ENCODE measurements around the gene ALOX15.

ALOX15 gene

DNA sequence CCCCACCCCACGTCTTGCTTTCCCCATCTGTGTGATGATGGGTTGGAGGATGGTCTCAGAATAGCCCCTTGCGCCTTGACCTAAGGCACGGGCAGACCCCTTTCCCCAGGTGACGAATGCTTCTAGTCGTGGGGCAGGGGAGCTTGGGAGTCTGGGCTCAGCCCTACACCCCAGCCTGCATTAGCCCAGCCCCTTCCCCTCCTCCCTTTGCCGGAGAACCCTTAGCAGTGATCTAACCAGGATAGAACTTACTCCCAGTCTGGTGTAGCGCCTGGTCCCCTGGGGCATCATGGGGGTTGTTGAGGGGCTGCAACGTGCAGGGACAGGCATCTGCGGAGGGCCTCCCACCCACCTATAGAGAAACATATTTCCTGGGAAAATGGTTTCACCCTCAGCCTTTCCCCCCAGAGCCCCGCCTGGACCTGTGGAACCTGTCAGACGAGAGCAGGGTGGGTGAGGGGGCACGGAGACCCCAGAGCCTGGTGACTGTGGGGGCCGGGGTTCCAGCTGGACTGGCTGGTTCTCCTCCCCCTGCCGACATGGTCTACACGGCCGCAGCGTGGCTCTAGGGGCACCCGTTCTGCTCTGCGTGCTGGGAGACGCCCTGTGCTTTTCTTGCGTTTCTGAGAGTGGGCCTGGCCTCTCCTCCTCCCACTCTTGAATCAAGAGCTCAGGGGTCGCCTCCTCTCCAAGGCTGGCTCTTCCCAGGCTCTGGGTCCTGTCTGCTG, 52.4 kb downstream of the ALOX15 start:
- no peak overlapping the region for H3K4me3 ChIP-seq (ENCODE audit: low read depth, low read length)
- H3K4me1 ChIP-seq (ENCODE audit: control insufficient read depth, insufficient read depth, low read length), result no peaks in the 10 kb centered on the region
- peaks cover 11% of the 10 kb centered on the region for H3K27me3 ChIP-seq (ENCODE audit: control insufficient read depth, insufficient read depth, low read length)
- no peaks in the 10 kb centered on the region for H3K9me3 ChIP-seq (ENCODE audit: control insufficient read depth, insufficient read depth, low read length)
- no peaks in the 10 kb centered on the region for H3K36me3 ChIP-seq (ENCODE audit: control insufficient read depth, insufficient read depth, low read length)
- no peak overlapping the region for H3K9ac ChIP-seq (ENCODE audit: low read depth, low read length)

DNA sequence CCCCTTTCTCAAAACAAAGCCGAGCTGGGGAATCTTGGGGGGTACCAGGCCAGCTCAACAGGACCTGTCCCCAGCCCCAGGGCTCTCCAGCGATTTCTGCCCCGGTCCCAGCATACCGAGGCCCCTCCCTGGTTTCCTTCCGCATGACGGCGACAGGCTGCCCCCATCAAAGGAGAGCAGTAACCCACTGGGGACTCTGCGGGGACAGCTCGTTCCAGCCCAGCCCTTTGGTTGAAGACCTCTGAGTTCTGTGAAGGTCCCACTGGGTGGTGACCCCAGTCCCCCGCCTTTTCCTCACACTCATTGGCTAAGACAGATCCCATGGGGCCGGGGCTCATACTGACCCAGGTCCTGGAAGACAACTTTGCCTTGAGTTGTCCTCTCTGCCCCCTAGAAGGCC, 53.1 kb downstream of the ALOX15 start:
- H3K9me3 ChIP-seq (ENCODE audit: control insufficient read depth, insufficient read depth, low read length), result no peaks in the 10 kb centered on the region
- H3K4me3 ChIP-seq (ENCODE audit: low read depth, low read length), result no peak overlapping the region
- H3K27me3 ChIP-seq (ENCODE audit: control insufficient read depth, insufficient read depth, low read length), result peaks cover 17% of the 10 kb centered on the region
- no peaks in the 10 kb centered on the region for H3K36me3 ChIP-seq (ENCODE audit: control insufficient read depth, insufficient read depth, low read length)
- H3K9ac ChIP-seq (ENCODE audit: low read depth, low read length), result no peak overlapping the region
- H3K4me1 ChIP-seq (ENCODE audit: control insufficient read depth, insufficient read depth, low read length), result no peaks in the 10 kb centered on the region

DNA sequence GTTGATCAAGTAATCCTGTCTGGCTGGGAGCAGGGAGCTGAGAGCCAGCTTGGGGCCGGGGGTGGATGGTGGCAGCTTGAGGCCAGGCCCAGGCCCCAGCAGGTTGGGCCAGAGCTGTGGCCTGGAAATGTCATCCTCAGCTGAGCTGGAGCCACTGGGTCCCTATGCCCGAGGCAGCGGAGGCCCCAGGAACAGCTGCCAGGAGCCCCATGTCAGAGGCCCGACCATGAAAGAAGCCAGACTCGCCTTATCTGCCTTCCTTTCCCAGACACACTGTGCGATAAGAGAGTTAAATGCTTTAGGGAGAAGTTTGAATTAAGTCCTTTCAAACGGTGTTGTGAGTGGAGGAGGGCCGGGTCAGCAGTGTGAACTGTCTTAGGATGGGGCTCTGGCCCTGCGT, 53.7 kb downstream of the ALOX15 start:
- peaks cover 22% of the 10 kb centered on the region for H3K27me3 ChIP-seq (ENCODE audit: control insufficient read depth, insufficient read depth, low read length)
- H3K4me3 ChIP-seq (ENCODE audit: low read depth, low read length), result no peak overlapping the region
- no peaks in the 10 kb centered on the region for H3K36me3 ChIP-seq (ENCODE audit: control insufficient read depth, insufficient read depth, low read length)
- H3K9ac ChIP-seq (ENCODE audit: low read depth, low read length), result no peak overlapping the region
- H3K4me1 ChIP-seq (ENCODE audit: control insufficient read depth, insufficient read depth, low read length), result no peaks in the 10 kb centered on the region
- no peaks in the 10 kb centered on the region for H3K9me3 ChIP-seq (ENCODE audit: control insufficient read depth, insufficient read depth, low read length)

DNA sequence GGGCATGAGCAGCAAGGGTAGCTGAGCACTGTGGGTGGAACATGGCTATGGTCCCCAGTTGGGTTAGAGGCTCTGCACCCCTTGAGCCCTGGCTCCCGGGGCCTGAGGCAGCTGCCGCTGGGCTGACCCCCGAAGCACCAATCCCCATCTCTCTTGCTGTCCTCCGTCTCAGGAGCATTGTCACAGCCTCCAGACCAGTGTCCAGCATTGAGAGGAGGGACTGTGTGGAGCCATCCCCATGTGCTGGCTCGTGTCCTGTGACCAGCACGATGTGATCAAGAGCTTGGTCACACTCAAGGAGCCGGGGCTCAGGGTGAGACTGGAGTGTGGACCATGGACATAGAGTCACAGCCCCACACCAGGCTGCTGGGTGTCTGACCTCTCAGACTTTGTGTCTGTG, 54.3 kb downstream of the ALOX15 start:
- Histone ChIP-seq H3K36me3 (ENCODE audit: control insufficient read depth, insufficient read depth, low read length) (no peaks in the 10 kb centered on the region), H3K4me3 (ENCODE audit: low read depth, low read length) (no peak overlapping the region), H3K27me3 (ENCODE audit: control insufficient read depth, insufficient read depth, low read length) (peaks cover 27% of the 10 kb centered on the region), H3K9me3 (ENCODE audit: control insufficient read depth, insufficient read depth, low read length) (no peaks in the 10 kb centered on the region), H3K9ac (ENCODE audit: low read depth, low read length) (no peak overlapping the region), H3K4me1 (ENCODE audit: control insufficient read depth, insufficient read depth, low read length) (peaks cover 4% of the 10 kb centered on the region)

DNA sequence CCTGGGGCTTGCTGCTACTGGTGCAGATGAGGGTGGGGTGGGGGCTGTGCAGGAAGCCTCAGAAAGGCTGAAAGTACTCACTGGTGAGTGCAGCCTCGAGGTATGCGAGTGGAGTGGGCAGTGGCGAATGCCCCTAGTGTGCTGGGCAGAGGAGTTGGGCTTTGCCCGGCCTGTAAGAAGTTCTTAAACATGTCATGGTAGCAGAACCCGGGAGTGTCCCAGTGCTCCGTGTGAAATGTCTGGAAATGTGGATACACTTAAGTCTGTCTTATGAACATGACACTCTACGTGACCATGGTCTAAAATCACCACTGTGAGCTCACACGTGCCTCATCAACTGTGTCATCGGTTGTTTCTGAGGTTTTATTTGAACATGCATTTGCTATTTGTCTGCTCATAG, 55.4 kb downstream of the ALOX15 start:
- H3K9me3 ChIP-seq (ENCODE audit: control insufficient read depth, insufficient read depth, low read length), result no peaks in the 10 kb centered on the region
- H3K27me3 ChIP-seq (ENCODE audit: control insufficient read depth, insufficient read depth, low read length), result peaks cover 27% of the 10 kb centered on the region
- peaks cover 4% of the 10 kb centered on the region for H3K4me1 ChIP-seq (ENCODE audit: control insufficient read depth, insufficient read depth, low read length)

DNA sequence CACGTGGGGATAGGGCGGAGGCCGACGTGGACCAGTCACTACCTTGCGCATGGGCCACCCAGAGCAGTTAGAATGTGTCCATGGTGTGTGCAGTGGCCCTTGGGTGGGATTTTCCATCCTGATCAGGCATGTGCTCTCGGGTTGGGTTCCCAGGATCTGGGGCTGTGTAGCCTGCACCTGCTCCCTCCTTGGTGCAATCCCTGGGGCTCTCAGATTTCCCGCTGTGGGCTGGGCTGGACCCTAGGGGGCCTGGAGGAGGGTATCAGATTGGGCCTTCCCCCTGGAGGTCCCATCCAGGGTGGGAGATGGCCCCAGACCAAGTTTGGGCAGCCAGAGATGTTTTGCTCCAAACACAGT, 55.9 kb downstream of the ALOX15 start:
- Histone ChIP-seq H3K4me1 (ENCODE audit: control insufficient read depth, insufficient read depth, low read length) (peaks cover 4% of the 10 kb centered on the region), H3K36me3 (ENCODE audit: control insufficient read depth, insufficient read depth, low read length) (no peaks in the 10 kb centered on the region), H3K9ac (ENCODE audit: low read depth, low read length) (no peak overlapping the region), H3K27me3 (ENCODE audit: control insufficient read depth, insufficient read depth, low read length) (peaks cover 27% of the 10 kb centered on the region), H3K9me3 (ENCODE audit: control insufficient read depth, insufficient read depth, low read length) (no peaks in the 10 kb centered on the region), H3K4me3 (ENCODE audit: low read depth, low read length) (peak overlapping the region; percentile 60)

More for the DNA sequence above, 55.4 kb downstream of the ALOX15 start:
- Histone ChIP-seq H3K4me3 (ENCODE audit: low read depth, low read length) (no peak overlapping the region), H3K9ac (ENCODE audit: low read depth, low read length) (no peak overlapping the region), H3K36me3 (ENCODE audit: control insufficient read depth, insufficient read depth, low read length) (no peaks in the 10 kb centered on the region)

DNA sequence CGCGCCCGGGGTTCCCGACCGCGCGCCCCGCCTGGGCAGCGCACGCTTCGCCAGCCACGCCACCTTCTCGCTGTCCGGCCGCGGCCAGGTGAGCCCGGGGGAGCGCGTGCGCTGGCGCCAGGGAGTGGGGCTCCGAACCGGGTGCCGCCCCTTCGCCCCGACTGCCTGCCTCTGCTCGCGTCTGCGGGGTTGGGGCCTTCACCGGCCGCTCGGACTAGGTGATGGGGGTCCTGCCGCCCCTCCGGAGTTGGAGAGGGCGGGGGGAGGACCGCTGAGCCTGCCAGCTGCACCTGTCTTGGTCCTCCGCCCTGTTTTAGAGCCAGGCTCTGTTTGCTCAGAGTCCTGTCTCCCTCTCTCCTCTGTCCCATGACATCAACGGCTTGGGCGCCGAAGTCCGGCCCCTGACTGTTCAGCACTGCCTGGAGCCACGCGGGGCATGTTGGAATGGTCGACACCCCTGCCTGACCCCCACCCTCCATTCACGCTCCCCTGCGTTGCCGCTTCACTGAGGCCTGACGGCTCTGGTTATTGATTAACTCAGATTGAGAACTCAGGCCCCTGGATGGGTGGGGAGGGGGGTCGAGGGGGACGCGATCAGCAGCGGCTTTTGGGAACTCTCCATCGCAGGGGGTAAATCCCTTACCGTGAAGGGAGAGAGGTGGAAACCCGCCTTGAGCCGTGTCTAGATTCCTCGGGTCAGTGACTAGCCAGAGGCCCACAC, 56.4 kb downstream of the ALOX15 start:
- Histone ChIP-seq H3K9me3 (ENCODE audit: control insufficient read depth, insufficient read depth, low read length) (no peaks in the 10 kb centered on the region), H3K4me1 (ENCODE audit: control insufficient read depth, insufficient read depth, low read length) (peaks cover 4% of the 10 kb centered on the region), H3K4me3 (ENCODE audit: low read depth, low read length) (peak overlapping the region; percentile 60), H3K36me3 (ENCODE audit: control insufficient read depth, insufficient read depth, low read length) (no peaks in the 10 kb centered on the region), H3K27me3 (ENCODE audit: control insufficient read depth, insufficient read depth, low read length) (peaks cover 27% of the 10 kb centered on the region), H3K9ac (ENCODE audit: low read depth, low read length) (no peak overlapping the region)

DNA sequence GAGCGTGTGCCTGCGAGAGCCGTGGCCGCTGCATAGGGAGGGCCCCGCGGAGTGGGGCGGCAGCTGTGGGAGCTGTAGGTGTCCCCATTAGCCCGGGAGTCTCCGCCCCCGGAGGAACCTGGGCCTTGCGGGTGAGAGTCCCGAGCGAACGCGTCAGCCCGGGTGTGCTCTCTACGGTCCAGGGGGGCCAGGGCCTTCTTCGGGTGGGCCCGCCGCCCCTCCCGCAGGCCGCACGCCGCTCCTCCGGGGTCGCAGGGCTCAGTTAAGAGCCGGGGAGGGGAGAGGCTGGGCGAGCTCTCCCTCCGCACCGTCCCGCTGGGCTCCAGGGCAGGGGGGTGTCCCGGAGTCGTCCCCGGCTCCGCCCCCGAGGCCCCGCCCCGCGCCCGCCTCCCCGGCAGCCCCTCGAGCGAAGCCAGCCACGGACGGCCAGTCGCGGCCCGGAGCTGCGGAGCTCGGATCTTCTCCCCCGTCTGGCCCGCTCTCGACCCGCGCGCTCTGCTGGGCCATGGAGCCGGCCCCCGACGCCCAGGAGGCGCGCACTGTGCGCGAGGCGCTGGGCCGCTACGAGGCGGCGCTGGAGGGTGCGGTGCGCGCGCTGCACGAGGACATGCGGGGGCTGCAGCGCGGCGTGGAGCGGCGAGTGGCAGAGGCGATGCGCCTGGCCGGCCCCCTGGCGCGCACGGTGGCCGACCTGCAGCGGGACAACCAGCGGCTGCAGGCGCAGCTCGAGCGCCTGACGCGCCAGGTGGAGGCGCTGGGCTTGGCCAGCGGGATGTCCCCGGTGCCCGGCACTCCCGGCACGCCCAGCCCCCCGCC, 57.2 kb downstream of the ALOX15 start, which contains the start of gene SMTNL2:
SMTNL2 (plus strand) TSS at position 429 of the 816 bp plus-strand sequence; CDS start at position 506, 77 bp downstream.
- no peaks in the 10 kb centered on the region for H3K36me3 ChIP-seq (ENCODE audit: control insufficient read depth, insufficient read depth, low read length)
- peaks cover 27% of the 10 kb centered on the region for H3K27me3 ChIP-seq (ENCODE audit: control insufficient read depth, insufficient read depth, low read length)
- no peak within 1 kb of the TSS for H3K9ac ChIP-seq (ENCODE audit: low read depth, low read length)
- peak within 1 kb of the TSS; percentile 68 for H3K4me3 ChIP-seq (ENCODE audit: low read depth, low read length)
- peaks cover 4% of the 10 kb centered on the region for H3K4me1 ChIP-seq (ENCODE audit: control insufficient read depth, insufficient read depth, low read length)
- H3K9me3 ChIP-seq (ENCODE audit: control insufficient read depth, insufficient read depth, low read length), result no peaks in the 10 kb centered on the region

DNA sequence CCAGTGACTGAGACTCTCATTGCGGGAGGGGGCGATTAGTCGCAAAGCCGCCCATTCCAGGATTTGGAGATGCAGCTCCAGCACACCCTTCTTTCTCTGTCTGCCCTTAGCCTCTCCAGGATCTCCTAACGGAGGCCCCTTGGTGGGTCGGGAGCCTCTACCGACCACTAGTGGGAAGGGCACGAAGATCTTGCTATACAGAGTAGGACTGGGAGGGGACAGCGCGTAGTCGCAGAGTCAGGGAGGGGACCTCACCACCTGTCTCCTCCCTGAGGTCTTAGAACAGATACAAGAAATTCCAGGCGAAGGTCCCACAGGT, 57.7 kb downstream of the ALOX15 start:
- H3K27me3 ChIP-seq (ENCODE audit: control insufficient read depth, insufficient read depth, low read length), result peaks cover 27% of the 10 kb centered on the region
- peaks cover 4% of the 10 kb centered on the region for H3K4me1 ChIP-seq (ENCODE audit: control insufficient read depth, insufficient read depth, low read length)
- peak overlapping the region; percentile 68 for H3K4me3 ChIP-seq (ENCODE audit: low read depth, low read length)
- no peaks in the 10 kb centered on the region for H3K36me3 ChIP-seq (ENCODE audit: control insufficient read depth, insufficient read depth, low read length)
- no peaks in the 10 kb centered on the region for H3K9me3 ChIP-seq (ENCODE audit: control insufficient read depth, insufficient read depth, low read length)
- no peak overlapping the region for H3K9ac ChIP-seq (ENCODE audit: low read depth, low read length)

DNA sequence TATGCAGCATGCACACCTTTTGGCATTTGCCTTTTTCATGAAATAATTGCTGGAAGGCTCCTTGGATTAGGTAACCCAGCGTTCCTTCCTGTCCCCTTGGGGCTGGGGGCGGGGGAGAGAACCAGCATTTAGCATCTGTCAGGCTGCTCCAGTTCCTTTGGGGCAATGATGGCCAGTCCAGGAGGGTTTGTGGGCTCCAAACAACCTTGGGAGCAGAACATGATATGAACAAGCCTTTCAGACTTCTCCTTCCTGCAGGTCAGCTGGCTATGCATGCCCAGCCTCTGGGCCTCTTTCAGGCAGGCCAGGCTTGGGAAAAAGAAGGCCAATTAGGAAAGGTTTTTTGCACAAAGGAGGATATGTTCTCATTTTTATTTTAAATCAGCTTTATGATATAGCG, 58.3 kb downstream of the ALOX15 start:
- Histone ChIP-seq H3K36me3 (ENCODE audit: control insufficient read depth, insufficient read depth, low read length) (no peaks in the 10 kb centered on the region), H3K9ac (ENCODE audit: low read depth, low read length) (no peak overlapping the region), H3K9me3 (ENCODE audit: control insufficient read depth, insufficient read depth, low read length) (no peaks in the 10 kb centered on the region), H3K4me1 (ENCODE audit: control insufficient read depth, insufficient read depth, low read length) (peaks cover 4% of the 10 kb centered on the region), H3K4me3 (ENCODE audit: low read depth, low read length) (no peak overlapping the region), H3K27me3 (ENCODE audit: control insufficient read depth, insufficient read depth, low read length) (peaks cover 27% of the 10 kb centered on the region)

DNA sequence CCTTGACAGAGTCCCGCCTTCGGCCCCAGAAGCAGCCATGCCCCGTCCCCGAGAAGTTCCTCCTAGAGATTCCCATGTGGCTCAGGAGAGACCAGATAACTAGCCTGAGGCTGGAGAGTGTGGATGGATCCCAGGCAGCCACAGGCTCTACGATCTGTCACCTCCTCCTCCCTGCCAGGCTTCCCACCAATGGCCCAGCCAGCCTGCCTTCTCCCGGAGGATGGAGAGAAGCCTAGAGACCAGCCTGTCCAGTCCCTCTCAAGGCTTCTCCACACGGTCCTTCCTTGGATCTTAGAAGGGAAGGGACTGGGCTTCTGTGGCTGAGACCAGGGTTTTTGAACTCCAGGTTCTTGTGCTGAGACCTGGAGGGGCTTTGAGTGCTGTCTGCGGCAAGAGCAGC, 58.8 kb downstream of the ALOX15 start:
- H3K27me3 ChIP-seq (ENCODE audit: control insufficient read depth, insufficient read depth, low read length), result peaks cover 27% of the 10 kb centered on the region

More for the DNA sequence above, 58.8 kb downstream of the ALOX15 start:
- Histone ChIP-seq H3K36me3 (ENCODE audit: control insufficient read depth, insufficient read depth, low read length) (no peaks in the 10 kb centered on the region), H3K4me1 (ENCODE audit: control insufficient read depth, insufficient read depth, low read length) (peaks cover 4% of the 10 kb centered on the region), H3K9ac (ENCODE audit: low read depth, low read length) (no peak overlapping the region), H3K9me3 (ENCODE audit: control insufficient read depth, insufficient read depth, low read length) (no peaks in the 10 kb centered on the region), H3K4me3 (ENCODE audit: low read depth, low read length) (no peak overlapping the region)

All from iPS-15b (cell line).